K562 (cell line): ENCODE measurements around the gene RPL26. TPM values are rescaled to one million over a fixed set of nuclear protein-coding genes. Genes with fewer than 3 reads are reported as not detected.

Source experiments
- ATAC-seq: fragments of 200-7000 bp; cut with Tn5 transposase; 3 replicates; pipeline ENCODE4 v1.9.1; 2020; ENCODE audit warnings: moderate library complexity
- BruUV-seq: library from RNA; stranded (reverse); fragments of 400-500 nt; replicated peaks from 2 replicates; lab custom pipeline; 2021; lab: Mats Ljungman, UMichigan
- CTCF ChIA-PET: fragments of 300-600 bp; formaldehyde crosslinking; extraction: SDS; loops from one replicate; lab custom pipeline; 2021; ENCODE audit warnings: low intra/inter-chr PET ratio; lab: Yijun Ruan, JAX
- POLR2A ChIA-PET: fragments of 300-600, 350-650 bp; sonication (Branson Sonifier 250); formaldehyde crosslinking; extraction: SDS; loops from one replicate; lab custom pipeline; 2021; ENCODE audit warnings: antibody characterized with exemption, inconsistent platforms; lab: Yijun Ruan, JAX
- DNase-seq, 4 experiments: peaks; one replicate each; pipeline versions ENCODE4 v3.0.0 to v3.0.0-alpha.2; 2011 to 2018; ENCODE audit warnings: low spot score in 3 of 4, mixed read lengths in 3 of 4; ENCODE audit errors: extremely low read depth in 1 of 4
- FAIRE-seq: peaks from 2 replicates; lab custom pipeline; 2011; peaks lifted over from hg19 to GRCh38; lab: Jason Lieb, UNC
- H2AFZ ChIP-seq: 2 replicates; pipeline ENCODE4 v1.6.0; 2011; ENCODE audit warnings: low read depth, low read length, control low read depth, inconsistent platforms
- H3K27ac ChIP-seq: fragments of 200-600 bp; 3 replicates; pipeline ENCODE4 v1.8.0; 2011; ENCODE audit warnings: low read depth, mild to moderate bottlenecking, control low read depth, inconsistent platforms, low read length, moderate library complexity, mixed read lengths; ENCODE audit errors: extremely low read depth
- H3K27me3 ChIP-seq, 2 experiments: fragments of 300-600 bp in 1 of 2; 2 replicates in 1 of 2; 3 replicates in 1 of 2; pipeline versions ENCODE4 v1.6.0 to v1.8.0; 2011; ENCODE audit warnings: inconsistent platforms in 2 of 2, low read length in 2 of 2, mild to moderate bottlenecking in 1 of 2, mixed read lengths in 1 of 2, moderate library complexity in 1 of 2; ENCODE audit not compliant: control insufficient read depth in 2 of 2, insufficient read depth in 2 of 2
- H3K36me3 ChIP-seq: fragments of 300-600 bp; 3 replicates; pipeline ENCODE4 v1.8.0; 2011; ENCODE audit warnings: mild to moderate bottlenecking, low read length, inconsistent platforms; ENCODE audit not compliant: control insufficient read depth, insufficient read depth
- H3K4me1 ChIP-seq, 2 experiments: fragments of 200-600 bp in 1 of 2; replicated peaks in 1 of 2; 2 replicates in 1 of 2; 3 replicates in 1 of 2; pipeline versions ENCODE4 v1.5.1 to v1.8.0; 2011; ENCODE audit warnings: inconsistent platforms in 2 of 2, low read length in 2 of 2, mild to moderate bottlenecking in 1 of 2, mixed read lengths in 1 of 2, moderate library complexity in 1 of 2; ENCODE audit not compliant: control insufficient read depth in 2 of 2, insufficient read depth in 2 of 2
- H3K4me2 ChIP-seq: 2 replicates; pipeline ENCODE4 v1.6.1; 2011; ENCODE audit warnings: low read length, control low read depth, inconsistent platforms, mixed read lengths; ENCODE audit not compliant: insufficient read depth
- H3K4me3 ChIP-seq: fragments of 200-600 bp; sonication (generic), shearing (Covaris generic); 2 replicates; pipeline ENCODE4 v1.5.1; 2016; ENCODE audit warnings: control low read depth, inconsistent platforms
- H3K79me2 ChIP-seq: fragments of 200-600 bp; 3 replicates; pipeline ENCODE4 v1.8.0; 2011; ENCODE audit warnings: low read length, inconsistent platforms; ENCODE audit not compliant: control insufficient read depth, insufficient read depth
- H3K9ac ChIP-seq, 2 experiments: 2 replicates each; pipeline versions ENCODE4 v1.6.0 to v1.6.1; 2011; ENCODE audit warnings: low read depth in 2 of 2, low read length in 2 of 2, control low read depth in 1 of 2, inconsistent platforms in 1 of 2, mild to moderate bottlenecking in 1 of 2, mixed read lengths in 1 of 2; ENCODE audit not compliant: insufficient read depth in 1 of 2
- H3K9me1 ChIP-seq: one replicate; pipeline ENCODE4 v1.6.0; 2011; ENCODE audit warnings: inconsistent platforms, mild to moderate bottlenecking, low read length, moderate library complexity; ENCODE audit not compliant: control insufficient read depth, insufficient read depth
- H3K9me3 ChIP-seq: replicated peaks from 2 replicates; pipeline ENCODE4 v1.5.1; 2011; ENCODE audit warnings: low read depth, low read length, inconsistent platforms; ENCODE audit not compliant: control insufficient read depth, insufficient read depth
- H4K20me1 ChIP-seq: replicated peaks from 2 replicates; pipeline ENCODE4 v1.6.1; 2011; ENCODE audit warnings: low read length, inconsistent platforms, mixed read lengths; ENCODE audit not compliant: control insufficient read depth, insufficient read depth
- BDP1 ChIP-seq: IDR thresholded peaks from 3 replicates; pipeline ENCODE4 v1.6.1; 2011; ENCODE audit not compliant: insufficient read length, insufficient read depth
- HMG20B ChIP-seq: fragments of 250-450 bp; sonication (Bioruptor Pico); IDR thresholded peaks from 2 replicates; pipeline ENCODE4 v1.5.0; 2021; ENCODE audit warnings: mild to moderate bottlenecking
- KLF13 ChIP-seq: fragments of 450-650 bp; IDR thresholded peaks from 2 replicates; pipeline ENCODE4 v1.6.1; 2016; ENCODE audit warnings: missing genetic modification characterization, low read depth, mild to moderate bottlenecking, missing compliant biosample characterization, moderate library complexity, borderline replicate concordance
- NR2C1 ChIP-seq, 2 experiments: fragments of 450-650 bp; IDR thresholded peaks; 2 replicates each; pipeline ENCODE4 v1.6.1; 2017; ENCODE audit warnings: mild to moderate bottlenecking in 2 of 2, antibody characterized with exemption in 1 of 2, inconsistent platforms in 1 of 2, missing compliant biosample characterization in 1 of 2, missing genetic modification characterization in 1 of 2
- SRSF3 ChIP-seq: fragments of 200-400 bp; formaldehyde crosslinking; IDR thresholded peaks from 2 replicates; pipeline ENCODE4 v1.6.1; 2016; ENCODE audit warnings: mild to moderate bottlenecking, low read length, moderate library complexity; ENCODE audit not compliant: insufficient read depth
- TCF3 ChIP-seq: sonication (generic); formaldehyde crosslinking; IDR thresholded peaks from 2 replicates; pipeline ENCODE4 v1.4.0; 2020; ENCODE audit warnings: mild to moderate bottlenecking, missing genetic modification reagents
- WHSC1 ChIP-seq: IDR thresholded peaks from one replicate; pipeline ENCODE4 v1.6.1; 2012; ENCODE audit warnings: low read length, control low read depth, inconsistent platforms
- ZBTB26 ChIP-seq: fragments of 450-650 bp; formaldehyde crosslinking; IDR thresholded peaks from 2 replicates; pipeline ENCODE4 v1.4.0; 2022; ENCODE audit warnings: missing genetic modification characterization
- ZNF121 ChIP-seq: sonication (generic); formaldehyde crosslinking; conservative IDR thresholded peaks from 2 replicates; pipeline ENCODE4 v1.8.0; 2022; ENCODE audit warnings: missing genetic modification reagents
- ZNF280B ChIP-seq: fragments of 250-450 bp; sonication (Bioruptor Pico); IDR thresholded peaks from 2 replicates; pipeline ENCODE4 v1.5.1; 2021; ENCODE audit warnings: mild to moderate bottlenecking
- ZNF512 ChIP-seq: IDR thresholded peaks from 2 replicates; pipeline ENCODE4 v1.6.1; 2016; ENCODE audit warnings: missing genetic modification characterization, missing compliant biosample characterization
- WGBS: fragments of 100-300 bp; shearing (Covaris generic); methylation state at CpG from one replicate; pipeline ENCODE4 v1.1.6; 2016; ENCODE audit warnings: low coverage, mixed read lengths; ENCODE audit not compliant: insufficient coverage; ENCODE audit errors: missing lambda C conversion rate; 5-methylcytosine and 5-hydroxymethylcytosine counted together
- in situ Hi-C: fragments of 300-500 bp; cut with MboI; formaldehyde crosslinking; loops from 4 replicates; pipeline ENCODE4 v1.15.0; 2018; ENCODE audit warnings: inconsistent platforms, mixed read lengths
- intact Hi-C: fragments of 100-400 bp; cut with micrococcal nuclease; formaldehyde crosslinking; loops from 2 replicates; pipeline ENCODE4 v1.14.2; 2022
- polyA plus RNA-seq, 8 experiments: library from polyadenylated mRNA; depleted of rRNA in 4 of 8; stranded (reverse) in 5 of 8; unstranded in 3 of 8; fragments of >200 nt; fragmentation: Nextera tagmentation in 2 of 8; fragmentation: Illumina TruSeq in 1 of 8; extraction: Ambion mirVana in 2 of 8; extraction: Trizol in 1 of 8; gene quantifications; 2 replicates each; pipeline versions ENCODE4 v1.2.1 to v1.2.3, GENCODE V29; 2011 to 2014; ENCODE audit warnings: inconsistent platforms in 1 of 8, missing spikeins in 1 of 8
- total RNA-seq, 7 experiments: library from RNA; depleted of rRNA in 6 of 7; stranded (reverse); fragments of >200 nt in 6 of 7; fragmentation: Illumina TruSeq in 2 of 7; extraction: Trizol in 2 of 7; gene quantifications; 2 replicates each; pipeline versions ENCODE4 v1.2.1 to v1.2.3, GENCODE V29; 2011 to 2021; ENCODE audit warnings: low replicate concordance in 1 of 7

The RPL26 gene
- total and polyA plus RNA-seq, 9 of the 15 experiments (the other 6 are each of a cell fraction or from before 2014, with no cell fraction given) = 1,474 to 4,074 (median 2,904) TPM

- TF ChIP-seq KLF13 (tag) = no peak
Observed at GRCh38 chr17:8359769-8360168, 23.2 kb downstream of the RPL26 start (continued).

GRCh38 chr17:8357910-8358309, 25.1 kb downstream of the RPL26 start:
- FAIRE-seq (no peak), ATAC-seq (no peak), DNase-seq (no peak)
- 51% methylated on average over 2 of the region's 3 CpGs for WGBS
- intact Hi-C loops = no loop called here
- H3K9me1 ChIP-seq = no peaks in the 10 kb centered on the region
- peaks cover 0 to 30% of the 10 kb centered on the region in 2 experiments; a peak in 4 of 5 replicates for H3K4me1 ChIP-seq
- no peaks in the 10 kb centered on the region for H3K9me3 ChIP-seq
- BruUV-seq = no TSS peak
- no peak overlapping the region for H3K4me3 ChIP-seq
- no peak overlapping the region for H3K27ac ChIP-seq
- in situ Hi-C loops = no loop called here
- H3K27me3 ChIP-seq = no peaks in the 10 kb centered on the region
- ChIA-PET POLR2A (interaction anchor here (0.8 kb wide), 1 partner anchor 32 kb away, joined by 3 read pairs; no protein-coding TSS in a partner anchor), CTCF (no interaction called here)
- H3K79me2 ChIP-seq = no peaks in the 10 kb centered on the region
- H3K9ac ChIP-seq = no peak overlapping the region
- no peak overlapping the region for H2AFZ ChIP-seq
- no peaks in the 10 kb centered on the region for H3K36me3 ChIP-seq
- H3K4me2 ChIP-seq = no peak overlapping the region
- no peak for TF ChIP-seq HMG20B (CRISPR knock-in tag)
- no peak for TF ChIP-seq ZNF280B (CRISPR knock-in tag)
- no peak for TF ChIP-seq ZNF121 (CRISPR knock-in tag)
- TF ChIP-seq ZBTB26 (CRISPR knock-in tag) = no peak
- no peak for TF ChIP-seq BDP1
- no peak for TF ChIP-seq WHSC1
- TF ChIP-seq SRSF3 = no peak
- no peak for TF ChIP-seq ZNF512 (tag)
- TF ChIP-seq NR2C1 (IDR thresholded peaks at IDR 0.05) = no peak
- no peak for TF ChIP-seq NR2C1 (tag; IDR thresholded peaks at IDR 0.05)
- TF ChIP-seq TCF3 = no peak
- no peaks in the 10 kb centered on the region for H4K20me1 ChIP-seq
